Sigmoid colon (tissue), 4 donors: ENCODE measurements around the gene SPACA9.

Experiments
- CTCF ChIP-seq, 4 experiments: fragments of 450-650 bp in 3 of 4; fragments of 200-600 bp in 1 of 4; IDR thresholded peaks; one replicate each; pipeline ENCODE4 v1.5.1; 2016 to 2019; ENCODE audit warnings: antibody characterized with exemption in 4 of 4, mild to moderate bottlenecking in 3 of 4, moderate library complexity in 2 of 4
- EP300 ChIP-seq, 4 donors: sonication (generic); formaldehyde crosslinking; IDR thresholded peaks; one replicate each; pipeline ENCODE4 v1.6.1; 2017; ENCODE audit warnings: antibody characterized with exemption in 4 of 4
- POLR2AphosphoS5 ChIP-seq, 4 donors: sonication (generic); formaldehyde crosslinking; IDR thresholded peaks; one replicate each; pipeline ENCODE4 v1.6.1; 2017; ENCODE audit warnings: antibody characterized with exemption in 4 of 4

GRCh38 chr9:132833550-132834121 lies 45.1 kb upstream of the SPACA9 start:
- no peak for TF ChIP-seq CTCF (IDR thresholded peaks at IDR 0.05)
- no peak for TF ChIP-seq POLR2AphosphoS5 (IDR thresholded peaks at IDR 0.05)
- no peak for TF ChIP-seq EP300 (IDR thresholded peaks at IDR 0.05)
